K562 (cell line): Measurements from ENCODE around the gene GNG3.

ENCODE experiments used
- RBM22 ChIP-seq: fragments of 200-400 bp; formaldehyde crosslinking; IDR thresholded peaks from 2 replicates; pipeline ENCODE4 v1.6.1; 2018; ENCODE audit warnings: low read length, low read depth; ENCODE audit not compliant: poor library complexity, severe bottlenecking
- SMARCC2 ChIP-seq: fragments of 450-650 bp; IDR thresholded peaks from 2 replicates; pipeline ENCODE4 v1.6.1; 2017; ENCODE audit warnings: antibody characterized with exemption, moderate library complexity, mild to moderate bottlenecking, low read depth
- SP1 ChIP-seq: sonication (generic); formaldehyde crosslinking; IDR thresholded peaks from 2 replicates; pipeline ENCODE4 v1.8.1; 2022; ENCODE audit warnings: mild to moderate bottlenecking, missing genetic modification reagents

- TF ChIP-seq SP1 (CRISPR knock-in tag) (peak; percentile 32; the same call in 1 of the 2 replicates), RBM22 (no peak), SMARCC2 (no peak)
Measured at GRCh38 chr11:62678770-62679696, 28.4 kb upstream of the GNG3 start, which contains the start of gene UBXN1.
